Osteoblast (primary cell): Measurements from ENCODE around the gene IFI16. TPM values are rescaled to one million over a fixed set of nuclear protein-coding genes. Genes with fewer than 3 reads are reported as not detected.

Experiments used
- DNase-seq: peaks from one replicate; pipeline ENCODE4 v3.0.0; 2011; ENCODE audit warnings: low spot score, mixed read lengths; ENCODE audit not compliant: insufficient read length; ENCODE audit errors: missing footprints
- H2AFZ ChIP-seq: 2 replicates; pipeline ENCODE4 v1.6.0; 2011; ENCODE audit warnings: mild to moderate bottlenecking, low read length
- H3K27ac ChIP-seq: 2 replicates; pipeline ENCODE4 v1.5.1; 2011; ENCODE audit warnings: mild to moderate bottlenecking, low read depth, low read length, moderate library complexity
- H3K27me3 ChIP-seq: 2 replicates; pipeline ENCODE4 v1.6.0; 2012; ENCODE audit warnings: mild to moderate bottlenecking, control low read depth, inconsistent platforms, low read length, moderate library complexity; ENCODE audit not compliant: insufficient read depth
- H3K36me3 ChIP-seq: 2 replicates; pipeline ENCODE4 v1.5.1; 2011; ENCODE audit warnings: mild to moderate bottlenecking, low read length, control low read depth, moderate library complexity; ENCODE audit not compliant: insufficient read depth
- H3K4me1 ChIP-seq: 2 replicates; pipeline ENCODE4 v1.5.1; 2011; ENCODE audit warnings: mild to moderate bottlenecking, low read length, control low read depth, moderate library complexity; ENCODE audit not compliant: insufficient read depth
- H3K4me2 ChIP-seq: 2 replicates; pipeline ENCODE4 v1.6.0; 2011; ENCODE audit warnings: mild to moderate bottlenecking, low read length; ENCODE audit not compliant: insufficient read depth
- H3K4me3 ChIP-seq: fragments of 200-600 bp; sonication (generic); 3 replicates; pipeline ENCODE4 v1.5.1; 2012; ENCODE audit warnings: mild to moderate bottlenecking, low read length, inconsistent platforms; ENCODE audit not compliant: insufficient read depth
- H3K79me2 ChIP-seq: 2 replicates; pipeline ENCODE4 v1.6.0; 2012; ENCODE audit warnings: mild to moderate bottlenecking, low read length, control low read depth, inconsistent platforms; ENCODE audit not compliant: insufficient read depth
- H3K9me3 ChIP-seq: 2 replicates; pipeline ENCODE4 v1.5.1; 2011; ENCODE audit warnings: low read depth, low read length, control low read depth
- H4K20me1 ChIP-seq: 2 replicates; pipeline ENCODE4 v1.6.0; 2012; ENCODE audit warnings: mild to moderate bottlenecking, low read length, control low read depth; ENCODE audit not compliant: insufficient read depth
- CTCF ChIP-seq: IDR thresholded peaks from 2 replicates; pipeline ENCODE4 v1.5.1; 2011; ENCODE audit warnings: mild to moderate bottlenecking, low read depth, low read length, moderate library complexity; ENCODE audit errors: extremely low read depth
- total RNA-seq: library from RNA; depleted of rRNA; stranded (reverse); fragments of >200 nt; gene quantifications from 2 replicates; pipeline ENCODE4 v1.2.3, GENCODE V29; 2012

Gene IFI16
- total RNA-seq, 1 donor: 129 TPM

GRCh38 chr1:158999316-159000069 lies 10.2 kb upstream of the IFI16 start:
- peak; percentile 66 for DNase-seq
- H3K4me3 ChIP-seq: peak overlapping the region; percentile 72
- no peaks in the 10 kb centered on the region for H3K36me3 ChIP-seq
- H3K4me1 ChIP-seq: peaks cover 21% of the 10 kb centered on the region
- H3K79me2 ChIP-seq: no peaks in the 10 kb centered on the region
- H3K4me2 ChIP-seq: peak overlapping the region; percentile 96
- TF ChIP-seq CTCF: no peak
- no peaks in the 10 kb centered on the region for H4K20me1 ChIP-seq
- H3K27ac ChIP-seq: peak overlapping the region; percentile 92
- peak overlapping the region; percentile 89 for H2AFZ ChIP-seq
- no peaks in the 10 kb centered on the region for H3K9me3 ChIP-seq
- peaks cover 4% of the 10 kb centered on the region for H3K27me3 ChIP-seq

- Histone ChIP-seq H3K36me3 (no peaks in the 10 kb centered on the region), H3K27me3 (peaks cover 4% of the 10 kb centered on the region), H3K79me2 (no peaks in the 10 kb centered on the region), H3K4me2 (peak overlapping the region; percentile 96), H3K4me1 (peaks cover 23% of the 10 kb centered on the region), H4K20me1 (no peaks in the 10 kb centered on the region), H3K27ac (peak overlapping the region; percentile 92), H3K4me3 (peak overlapping the region; percentile 72), H3K9me3 (no peaks in the 10 kb centered on the region), H2AFZ (peak overlapping the region; percentile 89)
- peak; percentile 18 for DNase-seq
- no peak for TF ChIP-seq CTCF
Measured at GRCh38 chr1:159000070-159000409, 9.7 kb upstream of the IFI16 start.

GRCh38 chr1:159000625-159001024 lies 9.1 kb upstream of the IFI16 start:
- DNase-seq: peak; percentile 77
- peak overlapping the region; percentile 89 for H2AFZ ChIP-seq
- no peaks in the 10 kb centered on the region for H4K20me1 ChIP-seq
- H3K79me2 ChIP-seq: no peaks in the 10 kb centered on the region
- no peaks in the 10 kb centered on the region for H3K36me3 ChIP-seq
- peaks cover 29% of the 10 kb centered on the region for H3K4me1 ChIP-seq
- TF ChIP-seq CTCF: no peak
- peak overlapping the region; percentile 92 for H3K27ac ChIP-seq
- H3K4me3 ChIP-seq: peak overlapping the region; percentile 72
- no peaks in the 10 kb centered on the region for H3K9me3 ChIP-seq
- peaks cover 4% of the 10 kb centered on the region for H3K27me3 ChIP-seq
- peak overlapping the region; percentile 96 for H3K4me2 ChIP-seq

GRCh38 chr1:159005161-159005560 lies 4.5 kb upstream of the IFI16 start:
- no peak overlapping the region for H3K27ac ChIP-seq
- DNase-seq: no peak
- H3K79me2 ChIP-seq: peaks cover 2% of the 10 kb centered on the region
- no peak for TF ChIP-seq CTCF
- no peaks in the 10 kb centered on the region for H3K36me3 ChIP-seq
- no peaks in the 10 kb centered on the region for H3K27me3 ChIP-seq
- peaks cover 34% of the 10 kb centered on the region for H3K4me1 ChIP-seq
- H3K9me3 ChIP-seq: no peaks in the 10 kb centered on the region
- no peak overlapping the region for H3K4me3 ChIP-seq
- H2AFZ ChIP-seq: peak overlapping the region; percentile 79
- H3K4me2 ChIP-seq: no peak overlapping the region
- no peaks in the 10 kb centered on the region for H4K20me1 ChIP-seq
